HG02852 (cell line): ENCODE results near the gene MBP.
A peak's percentile ranks its signal among the peaks of the same experiment; 100 is the strongest.

ENCODE experiments used
- ATAC-seq: cut with Tn5 transposase; IDR thresholded peaks from one replicate; pipeline ENCODE4 v1.9.1; 2021; ENCODE audit warnings: mild to moderate bottlenecking, moderate library complexity; ENCODE audit not compliant: unreplicated experiment

MBP gene

GRCh38 chr18:77102259-77103040 is 30.1 kb downstream of the MBP start:
- peak; percentile 76 for ATAC-seq

DNA sequence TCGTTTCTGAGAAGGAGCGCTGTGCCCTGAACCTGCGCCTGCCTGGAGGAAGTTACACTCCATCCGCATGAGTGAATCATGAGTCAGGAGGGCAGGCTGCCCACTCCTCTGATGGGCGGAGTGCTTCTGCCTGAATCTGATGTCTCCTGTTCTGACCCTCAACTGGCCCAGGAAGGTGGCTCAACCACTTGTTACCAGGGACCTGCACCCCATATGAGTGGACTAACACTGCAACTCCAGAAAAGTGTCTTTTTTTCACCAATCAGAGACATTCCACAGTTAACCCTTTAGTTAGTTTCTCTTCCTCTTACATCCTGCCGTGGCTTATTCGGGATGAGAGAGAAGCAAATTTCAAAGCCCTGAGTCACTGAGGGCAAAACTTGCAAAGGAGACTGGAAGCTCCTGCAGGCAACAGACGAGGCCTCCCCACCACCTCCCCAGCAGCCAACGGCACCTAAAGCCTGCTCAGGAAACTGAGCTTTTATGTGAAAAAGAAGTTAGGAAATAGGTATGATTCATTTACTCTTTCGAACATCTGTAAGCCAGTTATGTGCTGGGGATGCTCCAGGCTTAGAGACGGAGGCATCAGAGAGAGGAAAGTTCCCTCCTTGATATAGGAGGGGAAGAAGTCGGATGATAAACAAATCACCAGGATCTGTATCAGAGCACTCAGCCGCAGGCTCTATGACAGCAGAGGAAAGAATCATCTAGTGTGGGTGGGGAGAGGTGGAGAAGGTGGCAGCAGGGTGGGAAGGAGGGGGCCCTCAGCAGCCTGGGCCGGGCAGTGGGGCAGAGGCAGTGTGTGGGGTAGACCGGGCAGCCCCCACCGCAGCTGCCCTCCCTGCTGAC is 30.9 kb downstream of the MBP start:
- peak; percentile 27 for ATAC-seq

- ATAC-seq = no peak
These were observed 31.7 kb downstream of the MBP start for GRCh38 chr18:77100751-77101355.

DNA sequence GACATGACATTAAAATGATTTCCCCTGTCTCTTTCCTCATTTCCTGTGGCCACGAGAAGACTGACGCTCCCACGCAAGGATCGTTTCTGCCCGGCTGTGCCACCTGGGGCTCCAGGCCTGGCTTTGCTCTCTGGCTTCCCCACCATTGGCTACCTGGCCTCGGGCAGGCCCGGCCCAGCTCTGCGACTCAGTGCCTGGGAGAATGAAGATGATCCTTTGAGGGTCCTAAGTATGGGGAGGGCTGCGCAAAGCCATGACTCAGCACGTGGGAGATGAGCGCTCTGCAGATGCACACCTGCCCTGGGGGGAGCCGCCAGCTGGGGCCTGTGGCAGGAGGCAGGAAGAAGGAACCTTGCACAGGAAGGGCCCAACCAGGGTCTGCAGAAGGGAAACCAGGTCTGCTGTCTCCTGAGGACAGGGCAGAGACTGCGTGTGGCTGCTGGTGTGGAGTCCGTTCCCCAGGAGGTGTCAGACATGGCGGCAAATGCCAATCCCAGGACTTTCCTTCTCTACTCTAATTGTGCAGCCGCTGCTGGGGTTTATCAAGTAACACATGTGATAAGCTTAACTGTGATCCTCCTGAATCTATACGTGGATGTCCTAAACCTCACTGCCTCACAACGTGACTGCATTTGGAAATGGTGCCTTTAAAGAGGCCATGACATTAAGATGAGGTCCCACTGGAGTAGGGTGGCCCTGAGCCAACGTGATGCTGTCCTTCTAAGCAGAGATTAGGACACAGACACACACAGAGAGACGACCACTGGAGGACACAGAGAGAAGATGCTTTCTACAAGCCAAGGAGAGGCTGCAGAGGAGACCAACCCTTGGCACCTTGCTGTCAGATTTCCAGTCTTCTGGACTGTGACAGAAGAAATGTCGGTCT is 32.9 kb downstream of the MBP start:
- no peak for ATAC-seq

- ATAC-seq = no peak
These were observed 33.9 kb downstream of the MBP start for GRCh38 chr18:77098538-77099174.

- no peak for ATAC-seq
These were observed 34.6 kb downstream of the MBP start for GRCh38 chr18:77098029-77098428.

DNA sequence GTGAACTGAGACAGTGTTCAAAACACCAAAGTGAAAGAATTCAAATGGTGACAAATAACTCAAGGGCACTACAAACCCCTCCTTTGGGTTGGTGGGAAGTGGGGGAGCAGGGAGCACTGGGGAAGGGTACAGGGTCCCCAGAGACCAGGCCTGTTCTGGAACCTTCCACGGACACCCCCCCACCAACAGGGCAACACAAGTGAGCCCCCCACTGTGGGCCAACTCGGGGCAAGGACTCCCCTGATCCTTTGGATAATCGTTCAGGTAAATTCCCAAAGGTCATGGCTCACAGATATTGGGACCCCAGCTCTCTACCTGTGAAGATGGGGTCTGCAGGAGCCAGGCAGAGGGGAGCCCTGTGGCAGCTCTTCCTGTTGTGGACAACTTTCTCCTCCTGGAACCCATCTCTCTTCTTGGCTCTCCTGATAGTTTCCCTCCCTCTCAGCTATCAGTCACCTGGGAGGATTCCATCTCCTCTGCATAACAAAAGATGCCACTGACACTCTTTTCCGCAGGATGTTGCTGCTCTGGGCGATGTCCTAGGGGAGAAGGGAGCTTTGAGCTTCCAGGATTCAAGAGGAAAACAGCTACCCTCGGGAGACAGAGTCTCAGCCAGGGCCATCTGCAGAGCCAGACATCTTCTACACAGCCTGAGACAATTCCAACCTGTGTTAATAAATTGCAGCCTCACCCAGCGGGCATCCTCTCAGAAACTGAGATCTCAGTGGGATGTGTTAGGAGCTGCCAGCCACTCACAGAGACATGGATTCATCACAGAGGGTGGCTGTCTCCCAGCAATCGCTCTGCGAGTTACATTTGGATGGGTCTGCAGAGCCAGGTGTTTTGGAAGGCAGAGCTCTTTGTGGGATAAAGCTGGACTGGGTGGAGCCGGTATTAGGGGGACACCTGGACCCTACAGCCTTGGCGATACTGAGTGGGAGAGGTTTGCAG is 35.4 kb downstream of the MBP start:
- no peak for ATAC-seq

GRCh38 chr18:77095391-77096371 is 36.9 kb downstream of the MBP start:
- ATAC-seq = no peak

DNA sequence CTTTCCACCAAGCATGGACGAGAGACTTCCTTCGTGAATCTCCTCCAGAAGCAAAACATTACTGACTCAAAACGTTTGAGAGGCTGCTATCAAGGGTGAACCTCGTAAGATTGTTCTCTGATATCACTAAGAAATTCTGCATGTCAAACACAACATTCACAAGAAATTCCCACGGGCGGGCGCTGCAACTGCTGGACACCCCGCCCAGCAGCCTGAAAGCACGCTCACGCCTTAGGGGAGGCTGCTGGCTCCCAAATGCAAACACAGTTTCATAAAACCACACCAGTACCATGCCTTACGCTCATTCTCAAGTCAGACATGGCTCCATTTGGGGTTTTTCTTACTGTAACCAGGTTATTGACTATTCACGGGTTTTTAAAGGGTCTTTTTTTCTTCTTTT is 39.0 kb downstream of the MBP start:
- no peak for ATAC-seq

DNA sequence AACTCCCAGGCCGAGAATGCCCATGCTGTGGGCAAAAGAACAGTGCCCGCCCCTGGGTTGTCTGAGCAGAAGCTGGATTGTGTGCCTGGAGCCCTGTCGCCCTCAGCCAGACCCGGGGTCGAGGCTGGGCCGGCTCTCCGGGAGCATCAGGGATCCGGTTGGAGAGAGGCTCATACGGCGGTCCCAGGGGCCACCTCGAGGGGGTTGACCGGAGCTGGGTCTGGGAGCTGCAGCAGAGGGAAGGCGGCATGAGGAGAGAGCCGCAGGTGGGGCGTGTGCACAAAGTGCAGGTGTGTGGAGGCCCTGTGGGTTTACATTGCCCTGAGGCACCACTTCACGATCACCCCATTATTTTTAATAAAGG is 39.5 kb downstream of the MBP start:
- no peak for ATAC-seq

- ATAC-seq = no peak
These were observed 40.2 kb downstream of the MBP start for GRCh38 chr18:77092104-77093066.

- ATAC-seq = no peak
These were observed 41.2 kb downstream of the MBP start for GRCh38 chr18:77091366-77091765.

- ATAC-seq = no peak
These were observed 41.9 kb downstream of the MBP start for GRCh38 chr18:77090546-77091174.

GRCh38 chr18:77089723-77090285 is 42.8 kb downstream of the MBP start:
- ATAC-seq = no peak

DNA sequence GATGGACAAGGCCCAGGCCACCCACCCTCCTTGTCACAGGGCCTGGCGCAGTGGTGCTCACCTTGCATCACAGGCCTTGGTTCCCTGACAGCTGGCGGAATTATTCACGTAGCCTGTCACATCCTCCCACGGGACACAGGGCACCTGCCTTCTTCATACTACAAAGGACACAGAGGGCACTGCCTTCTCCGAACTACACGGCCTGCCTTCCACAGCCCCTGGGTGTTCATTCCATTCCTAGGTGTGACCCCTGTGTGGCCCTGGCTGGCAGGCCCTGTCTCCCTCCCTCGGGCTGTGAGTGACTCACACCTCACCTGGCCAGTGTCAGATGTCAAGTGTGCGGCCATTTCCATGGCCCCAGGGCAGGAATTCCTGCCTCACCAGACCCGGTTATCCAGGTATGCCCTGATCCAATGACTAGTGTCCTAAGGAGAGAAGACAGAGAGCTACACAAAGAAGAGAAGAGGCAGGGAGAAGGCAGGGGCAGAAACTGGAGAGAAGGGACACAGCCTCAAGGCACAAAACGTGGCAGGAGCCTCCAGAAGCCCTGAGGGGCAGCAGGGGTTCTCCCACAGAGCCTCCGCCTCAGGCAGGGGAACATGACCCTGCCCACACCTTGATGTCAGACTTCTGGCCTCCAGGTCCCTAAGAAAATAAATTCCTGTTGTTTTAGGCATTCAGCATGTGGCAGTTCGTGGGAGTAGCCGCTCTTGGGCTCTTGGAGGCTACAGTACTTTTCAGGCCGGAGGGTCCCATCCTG is 43.4 kb downstream of the MBP start:
- ATAC-seq = no peak
